Measurements from ENCODE around the gene PCED1A. TPM values are rescaled to one million over a fixed set of nuclear protein-coding genes. Genes with fewer than 3 reads are reported as not detected.
A peak's percentile ranks its signal among the peaks of the same experiment; 100 is the strongest.

Gene PCED1A
- total RNA-seq, 2 experiments from 2014 or later: 29.4 to 35.3 TPM

- no peak for DNase-seq
- Mint-ChIP-seq H3K27ac (no peak overlapping the region), H3K36me3 (ENCODE audit: low read depth) (peaks cover 6% of the 10 kb centered on the region), H3K4me1 (peaks cover 31% of the 10 kb centered on the region), H3K27me3 (no peaks in the 10 kb centered on the region), H3K9me3 (ENCODE audit: low read depth) (no peaks in the 10 kb centered on the region), H3K4me3 (no peak overlapping the region)
- CTCF ChIA-PET: interaction anchor here (0.6 to 1.0 kb wide), 2 partner anchors 177 to 195 kb away, joined by 4 read pairs; no protein-coding TSS in a partner anchor
- intact Hi-C loops (cut with DNase I, micrococcal nuclease): no loop called here
- POLR2A ChIA-PET: no interaction called here
- ATAC-seq: no peak
These were observed 25.8 kb upstream of the PCED1A start for GRCh38 chr20:2866236-2866635.

GRCh38 chr20:2865630-2866029 lies 25.2 kb upstream of the PCED1A start:
- H3K27ac Mint-ChIP-seq: no peak overlapping the region
- ATAC-seq (peak; percentile 67), DNase-seq (peak; percentile 32)
- H3K36me3 Mint-ChIP-seq (ENCODE audit: low read depth): peaks cover 9% of the 10 kb centered on the region
- ChIA-PET CTCF (interaction anchor here (0.6 to 1.5 kb wide), 9 partner anchors 10 to 195 kb away, joined by 3 to 6 read pairs (median 4); no protein-coding TSS in a partner anchor), POLR2A (no interaction called here)
- H3K9me3 Mint-ChIP-seq (ENCODE audit: low read depth): no peaks in the 10 kb centered on the region
- intact Hi-C loops (cut with DNase I, micrococcal nuclease): no loop called here
- peaks cover 25% of the 10 kb centered on the region for H3K4me1 Mint-ChIP-seq
- no peak overlapping the region for H3K4me3 Mint-ChIP-seq
- H3K27me3 Mint-ChIP-seq: no peaks in the 10 kb centered on the region

- peaks cover 21% of the 10 kb centered on the region for H3K4me1 Mint-ChIP-seq
- DNase-seq (no peak), ATAC-seq (no peak)
- no peaks in the 10 kb centered on the region for H3K9me3 Mint-ChIP-seq (ENCODE audit: low read depth)
- ChIA-PET POLR2A (interaction anchor here (0.6 kb wide), 1 partner anchor 14 kb away, joined by 3 read pairs; no protein-coding TSS in a partner anchor), CTCF (interaction anchor here (0.6 to 1.5 kb wide), 7 partner anchors 10 to 188 kb away, joined by 3 to 6 read pairs (median 3); no protein-coding TSS in a partner anchor)
- intact Hi-C loops (cut with DNase I, micrococcal nuclease): no loop called here
- peaks cover 9% of the 10 kb centered on the region for H3K36me3 Mint-ChIP-seq (ENCODE audit: low read depth)
- no peak overlapping the region for H3K4me3 Mint-ChIP-seq
- peak overlapping the region; percentile 11 for H3K27ac Mint-ChIP-seq
- H3K27me3 Mint-ChIP-seq: no peaks in the 10 kb centered on the region
These were observed 24.6 kb upstream of the PCED1A start for GRCh38 chr20:2865101-2865500.

- intact Hi-C loops (cut with DNase I, micrococcal nuclease): no loop called here
- no peaks in the 10 kb centered on the region for H3K9me3 Mint-ChIP-seq (ENCODE audit: low read depth)
These were observed 24.2 kb upstream of the PCED1A start for GRCh38 chr20:2864626-2865025.

GRCh38 chr20:2859330-2860121 lies 19.1 kb upstream of the PCED1A start:
- POLR2A ChIA-PET: no interaction called here

More at GRCh38 chr20:2864626-2865025, 24.2 kb upstream of the PCED1A start:
- DNase-seq (no peak), ATAC-seq (no peak)
- ChIA-PET POLR2A (interaction anchor here (0.6 kb wide), 1 partner anchor 14 kb away, joined by 3 read pairs; no protein-coding TSS in a partner anchor), CTCF (interaction anchor here (0.7 to 1.5 kb wide), 5 partner anchors 9 to 189 kb away, joined by 3 to 6 read pairs (median 4); no protein-coding TSS in a partner anchor)
- peaks cover 9% of the 10 kb centered on the region for H3K36me3 Mint-ChIP-seq (ENCODE audit: low read depth)
- no peak overlapping the region for H3K4me3 Mint-ChIP-seq
- H3K27me3 Mint-ChIP-seq: no peaks in the 10 kb centered on the region
- H3K27ac Mint-ChIP-seq: no peak overlapping the region
- H3K4me1 Mint-ChIP-seq: peaks cover 21% of the 10 kb centered on the region

GRCh38 chr20:2858591-2858990 lies 18.1 kb upstream of the PCED1A start:
- Mint-ChIP-seq H3K9me3 (ENCODE audit: low read depth) (no peaks in the 10 kb centered on the region), H3K27ac (no peak overlapping the region), H3K4me1 (peaks cover 3% of the 10 kb centered on the region), H3K36me3 (ENCODE audit: low read depth) (peaks cover 3% of the 10 kb centered on the region), H3K4me3 (no peak overlapping the region), H3K27me3 (no peaks in the 10 kb centered on the region)
- ChIA-PET POLR2A (interaction anchor here (0.6 kb wide), 1 partner anchor 67 kb away, joined by 3 read pairs; no protein-coding TSS in a partner anchor), CTCF (interaction anchor here (1.0 to 1.1 kb wide), 2 partner anchors 10 to 18 kb away, joined by 3 to 4 read pairs; partner anchors contain the start of genes PCED1A and VPS16)
- no peak for DNase-seq
- intact Hi-C loops (cut with DNase I, micrococcal nuclease): no loop called here
- ATAC-seq: no peak

More at GRCh38 chr20:2859330-2860121, 19.1 kb upstream of the PCED1A start:
- H3K4me3 Mint-ChIP-seq: no peak overlapping the region
- ATAC-seq (no peak), DNase-seq (no peak)
- H3K4me1 Mint-ChIP-seq: peaks cover 3% of the 10 kb centered on the region
- CTCF ChIA-PET: interaction anchor here (1.0 kb wide), 1 partner anchor 11 kb away, joined by 4 read pairs; no protein-coding TSS in a partner anchor
- H3K27ac Mint-ChIP-seq: no peak overlapping the region
- no peaks in the 10 kb centered on the region for H3K9me3 Mint-ChIP-seq (ENCODE audit: low read depth)
- no peaks in the 10 kb centered on the region for H3K27me3 Mint-ChIP-seq
- H3K36me3 Mint-ChIP-seq (ENCODE audit: low read depth): peaks cover 5% of the 10 kb centered on the region
- intact Hi-C loops (cut with DNase I, micrococcal nuclease): no loop called here

GRCh38 chr20:2851086-2851485 lies 10.6 kb upstream of the PCED1A start:
- DNase-seq (no peak), ATAC-seq (no peak)
- H3K4me3 Mint-ChIP-seq: no peak overlapping the region
- H3K27ac Mint-ChIP-seq: no peak overlapping the region
- ChIA-PET POLR2A (interaction anchor here (0.6 kb wide), 1 partner anchor 14 kb away, joined by 3 read pairs; no protein-coding TSS in a partner anchor), CTCF (interaction anchor here (0.9 to 1.0 kb wide), 2 partner anchors 76 to 163 kb away, joined by 3 to 5 read pairs; no protein-coding TSS in a partner anchor)
- no peaks in the 10 kb centered on the region for H3K9me3 Mint-ChIP-seq (ENCODE audit: low read depth)
- no peaks in the 10 kb centered on the region for H3K27me3 Mint-ChIP-seq
- peaks cover 7% of the 10 kb centered on the region for H3K36me3 Mint-ChIP-seq (ENCODE audit: low read depth)
- intact Hi-C loops (cut with DNase I, micrococcal nuclease): loop anchor here in 1 of 2 experiments (5.0 kb wide), 1 partner anchor 94 kb away; no protein-coding TSS in a partner anchor
- peaks cover 18% of the 10 kb centered on the region for H3K4me1 Mint-ChIP-seq

- POLR2A ChIA-PET: interaction anchor here (0.6 to 1.5 kb wide), 2 partner anchors 124 to 165 kb away, joined by 5 to 23 read pairs; no protein-coding TSS in a partner anchor
- Mint-ChIP-seq H3K9me3 (ENCODE audit: low read depth) (no peaks in the 10 kb centered on the region), H3K27ac (no peak overlapping the region), H3K27me3 (no peaks in the 10 kb centered on the region), H3K36me3 (ENCODE audit: low read depth) (peaks cover 9% of the 10 kb centered on the region), H3K4me3 (no peak overlapping the region), H3K4me1 (peaks cover 26% of the 10 kb centered on the region)
- intact Hi-C loops (cut with DNase I, micrococcal nuclease): no loop called here
- ATAC-seq: peak; percentile 89
- peak; percentile 29 for DNase-seq
- CTCF ChIA-PET: interaction anchor here (0.6 to 1.4 kb wide), 5 partner anchors 9 to 1087 kb away, joined by 3 to 6 read pairs (median 3); partner anchors contain the start of gene PTPRA
These were observed 9.1 kb upstream of the PCED1A start for GRCh38 chr20:2849529-2849928.

- Mint-ChIP-seq H3K27ac (no peak overlapping the region), H3K27me3 (no peaks in the 10 kb centered on the region)
These were observed 7.3 kb upstream of the PCED1A start for GRCh38 chr20:2847802-2848201.

GRCh38 chr20:2846698-2847097 lies 6.2 kb upstream of the PCED1A start:
- no peaks in the 10 kb centered on the region for H3K27me3 Mint-ChIP-seq
- no peak overlapping the region for H3K4me3 Mint-ChIP-seq
- H3K9me3 Mint-ChIP-seq (ENCODE audit: low read depth): no peaks in the 10 kb centered on the region
- intact Hi-C loops (cut with DNase I, micrococcal nuclease): no loop called here
- ATAC-seq (no peak), DNase-seq (no peak)
- peaks cover 12% of the 10 kb centered on the region for H3K36me3 Mint-ChIP-seq (ENCODE audit: low read depth)
- ChIA-PET POLR2A (no interaction called here), CTCF (no interaction called here)
- no peak overlapping the region for H3K27ac Mint-ChIP-seq
- H3K4me1 Mint-ChIP-seq: peaks cover 27% of the 10 kb centered on the region

More at GRCh38 chr20:2847802-2848201, 7.3 kb upstream of the PCED1A start:
- ChIA-PET CTCF (interaction anchor here (1.2 kb wide), 1 partner anchor 159 kb away, joined by 3 read pairs; no protein-coding TSS in a partner anchor), POLR2A (no interaction called here)
- no peak overlapping the region for H3K4me3 Mint-ChIP-seq
- intact Hi-C loops (cut with DNase I, micrococcal nuclease): no loop called here
- H3K36me3 Mint-ChIP-seq (ENCODE audit: low read depth): peaks cover 12% of the 10 kb centered on the region
- peaks cover 35% of the 10 kb centered on the region for H3K4me1 Mint-ChIP-seq
- H3K9me3 Mint-ChIP-seq (ENCODE audit: low read depth): no peaks in the 10 kb centered on the region
- ATAC-seq (no peak), DNase-seq (no peak)

GRCh38 chr20:2845607-2846006 lies 5.2 kb upstream of the PCED1A start:
- H3K36me3 Mint-ChIP-seq (ENCODE audit: low read depth): peaks cover 12% of the 10 kb centered on the region
- ATAC-seq (peak; percentile 21), DNase-seq (peak; percentile 31)
- ChIA-PET POLR2A (interaction anchor here (0.6 kb wide), 1 partner anchor 155 kb away, joined by 5 read pairs; no protein-coding TSS in a partner anchor), CTCF (no interaction called here)
- H3K4me1 Mint-ChIP-seq: peaks cover 31% of the 10 kb centered on the region
- no peaks in the 10 kb centered on the region for H3K27me3 Mint-ChIP-seq
- no peak overlapping the region for H3K4me3 Mint-ChIP-seq
- H3K9me3 Mint-ChIP-seq (ENCODE audit: low read depth): no peaks in the 10 kb centered on the region
- H3K27ac Mint-ChIP-seq: no peak overlapping the region
- intact Hi-C loops (cut with DNase I, micrococcal nuclease): no loop called here
